GM18951 (cell line): ENCODE data around the gene SACM1L.
"Not testable (repeated sequence)": the region's sequence is repeated elsewhere in the genome, so short reads cannot be mapped to it uniquely, and the experiment has no call there.

Experiments
- POLR2A ChIP-seq: IDR thresholded peaks from 4 replicates; pipeline ENCODE4 v1.6.1; 2011; ENCODE audit warnings: mild to moderate bottlenecking; ENCODE audit not compliant: insufficient read length, insufficient read depth; ENCODE audit errors: extremely low read depth
- in situ Hi-C: fragments of 300-500 bp; cut with MboI; formaldehyde crosslinking; loops from one replicate; pipeline ENCODE4 v1.12.0; 2022; ENCODE audit warnings: low sequenced_read_pairs, mixed read lengths, inconsistent platforms; ENCODE audit not compliant: unreplicated experiment

SACM1L gene

GRCh38 chr3:45677033-45677446 lies 12.2 kb upstream of the SACM1L start:
- no peak for TF ChIP-seq POLR2A

GRCh38 chr3:45677841-45678240 lies 11.4 kb upstream of the SACM1L start:
- in situ Hi-C loops = no loop called here

More at GRCh38 chr3:45677033-45677446, 12.2 kb upstream of the SACM1L start:
- in situ Hi-C loops = no loop called here

GRCh38 chr3:45679805-45680204 lies 9.4 kb upstream of the SACM1L start:
- in situ Hi-C loops = no loop called here
- TF ChIP-seq POLR2A = no peak

More at GRCh38 chr3:45677841-45678240, 11.4 kb upstream of the SACM1L start:
- TF ChIP-seq POLR2A = no peak

- in situ Hi-C loops = no loop called here
- TF ChIP-seq POLR2A = no peak
These were observed 8.0 kb upstream of the SACM1L start for GRCh38 chr3:45681221-45681620.

GRCh38 chr3:45681846-45682245 lies 7.3 kb upstream of the SACM1L start:
- no peak for TF ChIP-seq POLR2A
- in situ Hi-C loops = no loop called here

- in situ Hi-C loops = no loop called here
- TF ChIP-seq POLR2A = no peak
These were observed 6.9 kb upstream of the SACM1L start for GRCh38 chr3:45682311-45682710.

GRCh38 chr3:45682786-45683185 lies 6.4 kb upstream of the SACM1L start:
- TF ChIP-seq POLR2A = no peak
- in situ Hi-C loops = no loop called here

- no peak for TF ChIP-seq POLR2A
- in situ Hi-C loops = no loop called here
These were observed 5.5 kb upstream of the SACM1L start for GRCh38 chr3:45683417-45684326.

- in situ Hi-C loops = no loop called here
These were observed 4.8 kb upstream of the SACM1L start for GRCh38 chr3:45684327-45684892.

GRCh38 chr3:45685722-45686121 lies 3.5 kb upstream of the SACM1L start:
- in situ Hi-C loops = not testable (repeated sequence)

More at GRCh38 chr3:45684327-45684892, 4.8 kb upstream of the SACM1L start:
- TF ChIP-seq POLR2A = no peak

- no peak for TF ChIP-seq POLR2A
- in situ Hi-C loops = no loop called here
These were observed 2.3 kb upstream of the SACM1L start for GRCh38 chr3:45686850-45687249.

- in situ Hi-C loops = no loop called here
- no peak for TF ChIP-seq POLR2A
These were observed 1.4 kb upstream of the SACM1L start for GRCh38 chr3:45687828-45688193.

GRCh38 chr3:45688194-45688881 lies 858 bp upstream of the SACM1L start:
- in situ Hi-C loops = no loop called here
- no peak for TF ChIP-seq POLR2A

GRCh38 chr3:45689787-45690145 lies 570 bp downstream of the SACM1L start:
- in situ Hi-C loops = no loop called here
- TF ChIP-seq POLR2A = no peak
